ENCODE results near the gene TTBK2.

GRCh38 chr15:42692536-42692935, 228.0 kb downstream of the TTBK2 start:
- no peak for TF ChIP-seq CTCF (conservative IDR thresholded peaks at IDR 0.05; ENCODE audit: low read length)
- TF ChIP-seq EZH2phosphoT487 (IDR thresholded peaks at IDR 0.05; ENCODE audit: borderline replicate concordance, low read depth, low read length), result no peak

All from OCI-LY7 (cell line).